AG20443 (cell line): ENCODE data around the gene NUP210.
A peak's percentile ranks its signal among the peaks of the same experiment; 100 is the strongest.
"Not testable (repeated sequence)": the region's sequence is repeated elsewhere in the genome, so short reads cannot be mapped to it uniquely, and the experiment has no call there.

ENCODE experiments used
- DNase-seq: peaks from one replicate; pipeline ENCODE4 v3.0.0; 2012; ENCODE audit warnings: low spot score, mixed read lengths

NUP210 gene

GRCh38 chr3:13420045-13420830, at the start of gene NUP210:
Gene NUP210, minus strand, starts transcription at chr3:13420322. Its CDS starts 96 bp downstream, at chr3:13420226.
- no peak for DNase-seq

GRCh38 chr3:13466781-13467180, 46.7 kb upstream of the NUP210 start:
- no peak for DNase-seq

GRCh38 chr3:13465236-13465873, 45.2 kb upstream of the NUP210 start:
- DNase-seq = no peak

DNA sequence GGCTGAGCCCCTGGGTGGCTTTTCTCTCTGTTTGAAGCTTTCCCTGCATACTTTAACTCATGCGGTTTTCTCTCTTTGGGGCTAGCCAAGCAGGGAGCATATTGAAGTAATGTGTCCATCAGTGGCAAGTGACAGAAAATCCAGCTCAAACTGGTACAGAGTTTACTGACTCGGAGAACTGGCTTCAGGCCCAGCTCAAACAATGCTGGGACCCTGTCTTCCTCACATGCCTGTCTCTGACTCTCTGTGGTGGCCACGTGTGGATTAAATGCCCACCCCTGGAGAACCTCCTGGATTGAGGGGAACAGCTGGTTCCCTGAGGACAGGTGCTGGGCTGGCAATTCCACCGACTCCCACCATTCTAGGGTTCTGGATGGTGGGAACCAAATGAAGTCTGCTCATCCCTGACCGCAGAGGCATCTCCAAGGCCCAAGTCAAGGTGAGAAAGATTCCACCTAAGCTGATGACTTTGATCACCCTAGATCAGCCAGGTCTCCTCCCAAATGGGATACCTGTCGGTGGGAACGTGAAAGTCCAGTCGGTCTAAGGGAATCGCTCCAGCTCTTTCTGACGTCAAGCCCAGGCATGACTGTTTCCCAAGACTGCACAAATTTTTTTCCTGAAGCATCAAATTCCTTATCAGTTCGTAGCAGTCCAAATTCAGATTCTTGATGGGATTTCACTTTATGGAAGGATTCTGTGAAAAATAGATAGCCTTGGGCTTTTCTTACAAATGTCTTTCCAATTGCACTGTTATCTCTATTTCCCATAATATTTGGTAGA, 43.7 kb upstream of the NUP210 start:
- DNase-seq = no peak

DNA sequence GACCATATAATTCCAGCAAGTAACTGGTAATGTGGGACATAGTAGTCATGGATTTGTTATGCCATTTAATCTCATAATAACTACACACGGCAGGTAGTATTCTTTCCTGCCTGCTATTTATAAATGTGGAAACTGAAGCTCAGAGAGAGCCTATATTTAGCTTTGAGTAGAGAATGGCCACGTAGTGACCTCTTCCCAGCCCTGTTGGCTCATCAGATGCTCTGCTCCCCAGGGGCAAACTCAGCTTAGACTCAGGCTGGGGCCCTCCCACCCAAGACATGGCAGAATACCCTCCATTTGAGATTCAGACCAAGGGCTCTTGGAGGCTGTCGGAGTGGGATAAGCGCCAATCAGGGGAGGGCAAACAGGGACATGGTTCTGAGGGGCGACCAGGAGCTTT, 42.7 kb upstream of the NUP210 start:
- DNase-seq = no peak

GRCh38 chr3:13462125-13462629, 42.1 kb upstream of the NUP210 start:
- no peak for DNase-seq

DNA sequence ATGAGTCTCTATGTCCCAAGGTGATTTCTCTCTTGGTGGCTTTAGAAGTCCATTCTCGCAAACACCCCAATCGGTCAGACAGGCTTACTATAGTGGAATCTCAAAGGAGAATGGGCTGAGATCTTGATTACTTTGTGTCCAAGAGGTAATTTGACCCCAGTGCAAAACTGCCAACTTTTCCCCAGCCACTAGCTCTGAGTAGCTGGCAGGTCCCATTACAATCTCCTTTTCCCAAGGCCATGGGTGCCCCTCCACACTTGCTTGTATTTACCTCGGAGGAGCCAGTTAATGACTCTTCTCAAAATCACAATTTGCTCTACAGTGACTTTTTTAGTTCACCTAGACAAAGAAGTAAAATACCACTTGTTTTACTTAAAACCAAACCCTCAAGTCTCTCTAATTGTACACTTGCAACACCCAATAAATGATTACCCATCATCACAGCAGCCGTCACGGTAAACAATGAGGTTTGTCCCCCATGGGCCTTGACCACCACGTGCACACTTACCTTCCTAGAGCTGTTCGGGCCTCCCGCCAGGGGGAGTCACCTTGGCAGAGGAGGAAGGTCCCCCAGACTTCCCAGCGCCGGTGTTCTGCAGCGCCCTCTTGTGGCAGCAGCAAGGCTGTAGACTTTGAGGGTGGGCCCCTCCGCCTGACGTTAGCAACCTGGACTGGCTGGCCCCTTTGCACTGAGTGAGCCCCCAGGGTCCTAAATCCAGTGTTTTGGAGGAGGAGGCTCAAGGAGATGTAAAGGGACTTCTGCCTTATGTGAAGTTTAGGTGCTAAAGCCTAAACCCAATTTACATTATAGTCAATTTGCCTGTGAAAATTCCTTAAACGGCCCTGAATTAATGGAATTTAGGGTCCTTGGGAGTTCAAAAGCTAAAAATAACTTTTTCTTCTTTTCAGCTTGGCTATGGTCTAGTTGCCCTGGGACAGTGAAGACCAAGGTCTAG, 41.3 kb upstream of the NUP210 start:
- DNase-seq = peak; percentile 38

DNA sequence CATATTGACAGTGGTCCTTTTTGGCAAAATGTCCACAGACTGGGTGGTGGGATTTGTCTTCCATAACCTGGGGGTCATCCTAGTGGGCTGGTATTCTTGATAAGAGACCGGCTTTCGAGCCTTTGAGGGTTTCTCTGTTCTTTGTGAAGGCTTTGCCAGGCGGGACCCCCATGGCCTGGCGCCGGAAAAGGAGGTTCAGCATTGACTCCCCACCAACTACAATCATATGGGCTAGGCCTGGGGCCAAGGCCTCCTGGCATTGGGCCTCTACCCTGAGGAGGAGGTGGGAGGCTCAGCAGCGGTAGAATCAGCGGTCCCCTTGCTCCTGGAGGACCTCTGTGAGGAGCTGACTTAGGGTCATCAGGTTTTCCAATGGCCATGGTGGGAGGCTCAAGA, 40.2 kb upstream of the NUP210 start:
- DNase-seq = no peak

DNA sequence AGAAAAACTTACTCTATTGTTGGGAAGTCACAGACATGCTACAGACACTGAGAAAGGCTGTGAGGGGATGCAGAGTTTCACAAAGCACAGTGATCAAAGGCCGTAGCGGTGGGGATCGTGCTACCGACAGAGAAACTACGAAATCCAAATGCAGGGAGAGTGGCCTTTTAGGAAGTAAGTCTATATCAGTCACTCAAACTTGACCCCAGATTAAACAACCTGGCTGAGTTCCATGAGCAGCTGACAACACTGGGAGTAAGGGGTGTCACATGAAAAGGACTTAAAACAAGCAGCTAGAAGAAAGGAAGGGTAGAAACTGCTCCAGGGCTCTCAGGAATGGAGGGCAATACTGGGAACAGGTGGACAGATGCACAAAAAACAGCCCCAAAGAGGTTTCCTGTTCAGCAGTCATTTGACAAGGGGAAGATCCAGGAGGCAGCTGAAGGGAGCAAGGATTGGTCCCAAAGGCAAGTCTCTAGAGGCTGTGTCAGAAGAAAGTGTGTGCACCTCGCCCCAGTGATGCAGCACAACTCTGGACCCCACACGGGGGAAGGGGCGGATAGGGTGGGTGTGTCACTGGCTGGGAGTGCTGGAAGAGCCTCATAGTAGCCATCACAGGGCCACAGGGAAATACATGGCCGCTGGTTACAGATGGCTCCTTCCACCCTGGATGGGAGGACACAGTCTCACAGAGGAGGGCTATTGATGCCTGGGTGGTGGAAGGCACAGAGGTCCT, 39.7 kb upstream of the NUP210 start:
- DNase-seq = no peak

DNA sequence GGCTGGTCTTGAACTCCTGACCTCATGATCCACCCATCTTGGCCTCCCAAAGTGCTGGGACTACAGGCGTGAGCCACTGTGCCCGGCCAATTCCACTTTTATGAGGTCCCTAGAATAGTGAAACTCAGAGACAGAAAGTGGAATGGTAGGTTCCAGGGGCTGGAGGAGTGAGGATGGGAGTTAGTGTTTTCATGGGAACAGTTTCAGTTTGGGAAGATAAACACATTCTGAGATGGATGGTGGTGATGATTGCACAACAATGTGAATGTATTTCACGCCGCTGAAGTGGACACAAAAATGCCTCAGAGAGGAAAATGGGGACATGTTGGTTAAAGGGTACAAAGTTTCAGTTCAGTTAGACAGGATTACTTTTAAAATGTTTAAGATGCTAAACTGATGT, 37.5 kb upstream of the NUP210 start:
- DNase-seq = no peak

GRCh38 chr3:13455644-13456043, 35.5 kb upstream of the NUP210 start:
- no peak for DNase-seq

DNA sequence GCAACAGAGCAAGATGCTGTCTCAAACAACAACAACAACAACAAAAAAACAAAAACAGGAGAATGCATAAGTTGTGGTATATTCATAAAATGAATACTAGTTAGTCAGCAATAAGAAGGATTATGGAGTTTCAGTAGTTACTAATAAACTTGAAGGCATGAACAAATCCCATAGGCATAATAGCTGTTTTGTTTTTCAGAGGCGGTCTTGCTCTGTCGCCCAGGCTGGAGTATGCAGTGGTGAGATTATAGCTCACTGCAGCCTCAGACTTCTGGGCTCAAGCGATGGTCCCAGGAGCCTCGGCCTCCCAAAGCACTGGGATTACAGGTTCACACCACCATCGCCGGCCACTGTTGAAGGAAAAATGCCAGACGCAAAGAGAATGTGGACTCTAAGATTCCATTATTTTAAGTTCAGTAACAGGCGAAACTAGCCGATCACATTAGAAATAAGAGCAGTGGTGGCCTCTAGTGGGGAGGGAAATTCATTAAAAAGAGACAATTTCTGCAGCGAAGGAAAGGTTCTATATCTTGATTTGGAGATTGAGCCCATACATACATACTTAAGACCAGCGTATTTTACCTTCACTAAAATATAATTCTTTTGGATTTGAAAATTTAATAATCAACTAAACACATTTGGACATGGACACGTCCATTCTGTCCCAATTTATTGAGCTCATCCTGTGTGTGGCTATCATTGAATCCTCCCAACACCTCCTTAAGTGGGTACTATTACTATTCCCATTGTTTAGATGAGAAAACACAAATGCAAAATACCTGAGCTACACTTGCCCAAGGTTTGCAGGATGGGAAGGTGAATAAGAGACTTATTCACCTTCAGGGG, 32.6 kb upstream of the NUP210 start:
- DNase-seq = peak; percentile 60

GRCh38 chr3:13451301-13451673, 31.2 kb upstream of the NUP210 start:
- no peak for DNase-seq

GRCh38 chr3:13442882-13443281, 22.8 kb upstream of the NUP210 start:
- not testable (repeated sequence) for DNase-seq

GRCh38 chr3:13440204-13440817, 20.2 kb upstream of the NUP210 start:
- DNase-seq = no peak

DNA sequence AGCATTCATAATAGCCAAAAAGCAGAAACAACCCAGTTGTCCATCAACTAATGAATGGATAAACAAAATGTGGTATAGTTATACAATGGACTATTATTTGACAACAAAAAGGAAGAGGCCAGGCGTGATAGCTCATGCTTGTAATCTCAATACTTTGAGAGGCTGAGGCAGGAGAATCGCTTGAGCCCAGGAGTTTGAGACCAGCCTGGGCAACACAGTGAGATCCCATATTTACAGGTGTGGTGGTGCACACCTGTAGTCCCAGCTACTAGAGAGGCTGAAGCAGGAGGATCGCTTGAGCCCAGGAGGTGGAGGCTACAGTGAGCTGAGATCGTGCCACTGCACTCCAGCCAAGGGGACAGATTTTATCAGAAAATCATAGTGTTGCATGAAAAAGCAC, 16.1 kb upstream of the NUP210 start:
- not testable (repeated sequence) for DNase-seq

DNA sequence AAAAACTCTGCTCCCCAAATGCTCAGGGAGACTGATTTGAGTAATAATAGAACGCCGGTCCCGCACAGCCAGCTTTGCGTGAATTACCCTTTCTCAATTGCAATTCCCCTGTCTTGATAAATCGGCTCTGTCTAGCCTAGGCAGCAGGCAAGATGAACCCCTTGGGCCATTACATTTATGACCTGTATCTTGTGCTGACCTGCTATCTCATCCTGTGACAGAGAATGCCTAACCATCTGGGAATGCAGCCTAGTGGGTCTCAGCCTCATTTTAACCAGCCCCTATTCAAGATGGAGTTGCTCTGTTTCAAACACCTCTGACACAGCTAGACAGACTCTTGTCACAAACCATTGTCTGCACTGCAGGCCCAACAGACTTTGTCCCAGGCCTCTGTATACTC, 13.8 kb upstream of the NUP210 start:
- DNase-seq = no peak

DNA sequence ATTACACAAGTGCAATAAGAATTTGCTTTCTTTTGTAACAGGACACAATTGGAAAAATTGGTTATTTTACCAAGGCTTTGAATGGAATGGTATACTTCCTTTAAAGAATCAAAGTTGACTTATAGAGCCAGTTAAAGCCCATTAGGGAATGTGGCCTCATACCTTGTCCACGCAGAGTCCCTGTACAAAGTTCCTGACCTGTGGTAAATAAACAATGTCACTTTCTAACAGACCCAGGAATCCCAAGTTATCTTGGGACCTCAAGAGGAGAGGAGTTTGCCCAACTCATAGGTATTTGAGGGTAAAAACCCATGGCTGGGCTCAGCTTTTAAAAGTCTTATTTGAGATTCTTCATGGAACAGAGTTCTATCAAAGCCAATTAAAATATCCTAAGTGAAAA, 12.0 kb upstream of the NUP210 start:
- no peak for DNase-seq

DNA sequence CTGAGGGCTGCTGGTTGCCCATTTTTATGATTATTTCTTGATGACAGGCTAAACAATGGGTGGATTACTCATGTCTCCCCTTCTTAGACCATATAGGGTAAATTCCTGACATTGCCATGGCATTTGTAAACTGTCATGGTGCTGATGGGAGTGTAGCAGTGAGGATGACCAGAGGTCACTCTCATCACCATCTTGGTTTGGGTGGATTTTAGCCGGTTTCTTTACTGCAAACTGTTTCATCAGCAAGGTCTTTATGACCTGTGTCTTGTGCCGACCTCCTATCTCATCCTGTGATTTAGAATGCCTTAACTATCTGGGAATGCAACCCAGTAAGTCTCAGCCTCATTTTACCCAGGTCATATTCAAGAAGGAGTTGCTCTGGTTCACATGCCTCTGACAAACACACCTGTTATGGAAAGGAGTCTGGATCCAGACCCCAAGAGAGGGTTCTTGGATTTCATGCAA, 10.3 kb upstream of the NUP210 start:
- DNase-seq = not testable (repeated sequence)
